Stimulated activated CD8-positive, alpha-beta memory T cell treated with anti-CD3 and anti-CD28 coated beads, Interleukin-12 subunit alpha, Interleukin-12 subunit beta, amount 100 ng/mL, for 24 hours (primary cell): ENCODE data around the gene PPP1R12A.

Source experiments
- DNase-seq: peaks from one replicate; pipeline ENCODE4 v3.0.0-alpha.2; 2020; ENCODE audit errors: extremely low read depth

PPP1R12A gene

DNA sequence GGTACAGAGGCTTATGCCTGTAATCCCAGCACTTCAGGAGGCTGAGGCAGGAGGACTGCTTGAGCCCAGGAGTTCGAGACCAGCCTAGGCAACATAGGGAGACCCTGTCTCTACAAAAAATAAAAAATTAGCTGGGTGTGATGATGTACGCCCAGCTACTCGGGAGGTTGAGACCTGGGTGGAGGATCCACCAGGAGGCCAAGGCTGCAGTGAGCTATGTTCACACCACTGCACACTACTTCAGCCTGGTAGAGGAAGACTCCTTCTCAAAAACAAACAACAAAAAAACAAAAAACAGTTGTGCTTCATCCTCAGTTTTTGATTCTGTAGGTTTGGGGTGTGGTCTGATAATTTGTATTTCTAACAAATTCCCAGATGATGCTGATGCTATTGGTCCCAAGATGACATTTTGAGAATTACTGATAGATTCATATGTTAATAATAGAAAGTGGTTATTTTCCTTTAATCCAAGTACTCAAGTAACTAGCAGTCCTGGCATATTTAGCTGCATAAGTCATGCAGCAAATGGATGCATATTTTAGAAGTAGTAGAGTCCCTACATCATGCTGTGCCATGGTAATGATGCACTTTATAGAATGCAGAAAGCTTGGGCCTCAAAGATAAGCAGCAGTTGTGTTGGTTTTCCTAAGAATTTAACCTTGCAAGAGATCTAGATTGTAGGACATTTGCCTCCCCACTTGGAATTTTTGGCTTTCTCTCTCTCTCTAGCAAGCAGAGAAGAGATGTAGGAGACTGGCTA, 168.0 kb downstream of the PPP1R12A start:
- no peak for DNase-seq

DNA sequence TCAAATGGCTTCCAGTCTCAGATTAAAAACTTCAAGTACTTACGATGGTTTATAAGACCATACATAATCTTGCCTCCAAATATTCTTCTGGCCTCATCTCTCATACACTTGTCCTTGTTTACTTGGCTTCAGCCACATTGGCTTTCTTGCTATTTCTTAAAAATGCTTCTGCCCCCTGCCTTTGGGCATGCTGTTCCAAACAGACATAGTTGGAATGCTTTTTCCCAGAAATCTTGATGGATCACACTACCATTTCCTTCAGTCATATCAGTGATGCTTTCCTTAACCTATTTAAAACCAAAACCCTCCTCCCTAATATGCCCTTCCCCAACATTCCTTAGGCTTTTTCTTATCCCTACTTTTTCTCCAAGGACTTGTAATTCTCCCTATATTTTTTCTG, 169.7 kb downstream of the PPP1R12A start:
- no peak for DNase-seq

DNA sequence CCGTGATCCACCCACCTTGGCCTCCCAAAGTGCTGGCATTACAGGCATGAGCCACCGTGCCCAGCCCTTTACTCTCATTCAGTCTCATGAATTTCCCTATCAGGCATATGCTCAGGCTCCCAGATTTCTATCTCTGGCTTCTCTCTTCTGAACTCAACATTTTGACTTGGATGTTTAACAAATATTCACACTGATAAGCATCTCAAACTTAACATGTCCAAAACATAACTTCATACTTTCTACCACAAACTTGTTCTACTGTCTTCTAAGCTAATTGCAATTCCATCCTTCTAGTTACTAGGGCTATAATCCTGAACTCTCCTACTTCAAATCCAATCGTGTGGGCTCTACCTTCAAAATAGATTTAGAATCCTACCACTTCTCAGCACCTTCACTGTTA, 170.3 kb downstream of the PPP1R12A start:
- DNase-seq: no peak

DNA sequence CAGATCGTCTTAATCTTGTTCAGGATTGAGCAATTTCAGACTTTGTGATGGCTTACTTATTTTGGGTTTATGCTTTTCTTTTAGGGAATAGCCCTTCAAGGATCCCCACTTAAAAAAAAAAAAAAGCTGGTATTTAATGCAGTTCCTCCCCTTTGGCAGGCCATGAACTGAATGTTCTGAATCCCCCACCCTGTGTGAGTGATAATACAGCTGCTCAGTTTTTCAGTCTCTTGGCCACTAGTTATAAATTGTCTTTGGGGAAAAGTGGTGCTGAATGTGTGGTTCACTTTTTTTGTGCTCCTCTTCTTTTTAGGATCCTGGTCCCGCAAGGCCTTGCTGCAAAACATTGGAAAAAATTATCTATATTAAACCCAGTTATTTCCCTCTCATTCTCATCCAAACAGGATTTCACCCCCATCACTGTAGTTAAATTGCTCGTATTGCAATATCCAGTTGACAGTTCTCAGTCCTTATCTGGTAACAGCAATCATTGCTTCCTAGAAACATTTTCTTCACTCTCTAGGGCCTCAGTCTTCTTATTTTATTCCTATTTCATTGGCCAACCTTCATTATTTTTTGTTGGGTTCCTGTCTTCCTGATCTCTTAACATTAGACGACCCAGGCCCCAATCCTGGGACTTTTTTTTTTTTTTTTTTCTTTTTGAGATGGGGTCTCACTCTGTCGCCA, 171.0 kb downstream of the PPP1R12A start:
- DNase-seq: no peak

DNA sequence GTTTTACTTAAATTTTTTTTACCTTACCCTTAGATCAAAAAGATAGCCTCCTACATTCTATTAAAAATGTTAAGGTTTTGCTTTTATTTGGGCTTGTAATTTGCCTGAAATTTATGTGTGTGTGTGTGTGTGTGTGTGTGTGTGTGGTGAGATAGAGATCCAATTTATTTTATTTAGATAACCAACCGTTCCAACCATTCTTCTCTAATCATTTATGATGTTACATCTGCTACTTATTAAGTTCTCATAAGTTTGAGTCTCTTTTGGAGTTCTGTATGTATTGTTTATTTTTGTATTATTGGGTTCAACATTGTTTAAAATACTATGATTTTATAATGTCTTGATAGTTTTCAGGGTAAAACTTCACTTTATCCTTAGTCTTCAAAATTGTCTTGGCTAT, 173.6 kb downstream of the PPP1R12A start:
- no peak for DNase-seq

DNA sequence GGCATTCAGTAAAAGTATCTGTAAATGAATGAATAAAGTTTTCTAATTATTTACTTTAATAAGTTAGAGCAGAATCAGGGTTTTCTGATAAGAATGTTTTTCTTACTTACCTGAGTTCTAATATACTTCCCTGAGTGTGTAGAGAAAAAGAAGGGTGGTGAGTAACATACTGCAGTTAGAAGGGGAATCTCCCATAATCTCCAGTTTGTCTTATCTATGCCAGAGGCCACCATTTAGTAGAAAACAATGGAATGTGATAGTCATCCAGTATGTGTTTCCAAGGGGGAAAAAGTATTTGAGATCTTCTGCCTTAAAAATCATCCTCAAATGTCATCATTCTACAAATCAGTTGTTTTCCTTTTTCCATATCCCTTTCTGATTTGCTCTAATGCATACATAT, 187.6 kb downstream of the PPP1R12A start:
- no peak for DNase-seq

DNA sequence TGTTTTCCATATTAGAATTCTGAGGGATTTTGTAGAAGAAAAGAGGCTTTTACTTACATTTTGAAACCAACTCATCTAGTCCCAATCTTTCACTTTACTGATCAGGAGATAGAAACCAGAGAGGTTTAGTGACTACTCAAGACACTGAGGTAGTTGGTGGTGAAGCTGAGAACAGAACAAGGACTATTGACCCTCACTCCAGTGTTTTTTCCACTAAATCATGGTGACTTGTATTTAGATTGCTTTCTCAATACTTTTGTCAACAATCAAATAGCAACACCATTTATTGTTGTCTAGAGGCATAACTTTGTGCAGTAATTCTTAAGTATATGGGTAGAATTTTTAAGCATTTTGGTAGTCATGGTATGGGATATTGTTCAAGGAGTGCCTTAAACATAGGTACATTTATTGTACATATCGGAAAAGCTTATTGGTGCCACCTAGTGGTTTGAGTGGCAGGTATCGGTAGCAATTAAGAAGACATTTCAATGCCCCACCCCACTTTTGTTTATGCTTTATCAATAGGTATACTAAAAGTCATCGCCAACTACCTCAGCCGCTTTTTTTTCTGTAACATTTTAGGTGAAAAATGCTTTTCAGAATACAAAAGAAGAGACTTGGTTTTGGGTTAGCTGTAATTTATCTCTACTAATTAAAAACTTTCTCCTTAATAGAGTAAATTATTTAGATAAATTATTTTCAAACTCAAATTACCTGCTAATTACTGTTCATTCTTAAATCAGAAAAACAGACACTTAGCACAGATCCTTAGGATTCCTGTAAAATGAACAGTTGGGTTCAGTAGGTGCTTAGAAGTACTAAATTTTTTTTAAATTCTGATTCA, 196.8 kb downstream of the PPP1R12A start:
- no peak for DNase-seq

DNA sequence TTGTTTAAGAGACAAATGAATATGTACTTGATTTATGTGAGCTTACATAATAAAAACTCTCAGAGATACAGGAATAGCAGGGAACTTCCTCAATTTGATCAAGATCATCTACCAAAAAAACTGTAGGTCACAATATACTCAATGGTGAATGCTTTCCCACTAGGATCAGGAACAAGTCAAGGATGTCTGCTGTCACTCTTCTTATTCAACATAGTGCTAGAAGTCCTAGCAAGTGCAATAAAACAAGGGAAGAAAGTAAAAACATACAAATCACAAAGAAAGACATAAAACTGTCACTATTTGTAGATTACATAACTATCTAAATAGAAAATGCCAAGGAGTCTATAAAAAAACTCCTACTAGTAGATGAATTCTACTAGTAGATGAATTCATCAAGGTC, 202.3 kb downstream of the PPP1R12A start:
- DNase-seq: no peak

DNA sequence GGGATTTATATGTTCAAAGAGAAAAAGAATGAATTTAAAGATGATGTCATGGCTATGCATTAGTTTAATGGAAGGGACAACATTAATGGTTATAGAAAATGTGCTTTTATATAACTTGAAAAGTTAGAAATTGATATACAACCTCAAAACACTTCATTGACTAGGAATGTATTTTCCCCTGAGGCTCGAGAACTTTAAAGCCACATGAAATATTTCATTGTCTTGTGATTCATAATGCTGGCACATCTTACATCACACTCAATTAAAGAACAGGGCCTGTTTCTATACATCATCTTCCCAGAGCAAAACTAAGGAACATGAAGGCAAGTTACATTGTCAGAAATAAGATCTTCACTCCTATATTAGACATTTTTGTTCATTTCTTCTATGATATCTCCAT, 208.9 kb downstream of the PPP1R12A start:
- DNase-seq: no peak
